Fibroblast of pulmonary artery (primary cell): ENCODE data around the gene ANKRD40.
"Not testable (repeated sequence)": the region's sequence is repeated elsewhere in the genome, so short reads cannot be mapped to it uniquely, and the experiment has no call there.

ENCODE experiments used
- DNase-seq: peaks from one replicate; pipeline ENCODE4 v3.0.0-alpha.2; 2010; ENCODE audit warnings: low read depth
- H3K4me3 ChIP-seq: replicated peaks from 2 replicates; pipeline ENCODE4 v1.5.1; 2011; ENCODE audit warnings: low read depth, mild to moderate bottlenecking, control low read depth, low read length, moderate library complexity
- TF ChIP-seq, protein P1 (sequence below): IDR thresholded peaks from 2 replicates; pipeline ENCODE4 v1.5.1; 2011; ENCODE audit warnings: mild to moderate bottlenecking, control low read depth, low read length, inconsistent platforms; ENCODE audit errors: missing control alignments

The ANKRD40 gene

DNA sequence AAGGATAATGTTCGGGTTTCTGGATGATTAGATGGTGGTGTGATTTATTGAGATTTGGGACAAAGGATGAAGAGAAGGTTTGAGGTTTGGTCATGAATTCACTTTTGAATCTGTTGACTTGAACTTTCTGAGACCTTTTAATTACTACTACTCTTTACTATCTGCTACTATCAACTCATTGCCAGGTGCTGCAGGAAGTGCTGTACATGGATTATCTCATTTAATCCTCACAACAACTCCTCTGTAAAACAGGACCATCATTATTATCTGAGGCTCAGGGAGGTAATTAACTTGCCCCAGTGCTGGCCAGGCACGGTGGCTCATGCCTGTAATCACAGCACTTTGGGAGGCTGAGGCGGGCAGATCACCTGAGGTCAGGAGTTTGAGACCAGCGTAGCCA is 2.9 kb upstream of the ANKRD40 start:
- TF ChIP-seq, protein P1, sequence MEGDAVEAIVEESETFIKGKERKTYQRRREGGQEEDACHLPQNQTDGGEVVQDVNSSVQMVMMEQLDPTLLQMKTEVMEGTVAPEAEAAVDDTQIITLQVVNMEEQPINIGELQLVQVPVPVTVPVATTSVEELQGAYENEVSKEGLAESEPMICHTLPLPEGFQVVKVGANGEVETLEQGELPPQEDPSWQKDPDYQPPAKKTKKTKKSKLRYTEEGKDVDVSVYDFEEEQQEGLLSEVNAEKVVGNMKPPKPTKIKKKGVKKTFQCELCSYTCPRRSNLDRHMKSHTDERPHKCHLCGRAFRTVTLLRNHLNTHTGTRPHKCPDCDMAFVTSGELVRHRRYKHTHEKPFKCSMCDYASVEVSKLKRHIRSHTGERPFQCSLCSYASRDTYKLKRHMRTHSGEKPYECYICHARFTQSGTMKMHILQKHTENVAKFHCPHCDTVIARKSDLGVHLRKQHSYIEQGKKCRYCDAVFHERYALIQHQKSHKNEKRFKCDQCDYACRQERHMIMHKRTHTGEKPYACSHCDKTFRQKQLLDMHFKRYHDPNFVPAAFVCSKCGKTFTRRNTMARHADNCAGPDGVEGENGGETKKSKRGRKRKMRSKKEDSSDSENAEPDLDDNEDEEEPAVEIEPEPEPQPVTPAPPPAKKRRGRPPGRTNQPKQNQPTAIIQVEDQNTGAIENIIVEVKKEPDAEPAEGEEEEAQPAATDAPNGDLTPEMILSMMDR, result no peak
- no peak overlapping the region for H3K4me3 ChIP-seq
- DNase-seq, result no peak

DNA sequence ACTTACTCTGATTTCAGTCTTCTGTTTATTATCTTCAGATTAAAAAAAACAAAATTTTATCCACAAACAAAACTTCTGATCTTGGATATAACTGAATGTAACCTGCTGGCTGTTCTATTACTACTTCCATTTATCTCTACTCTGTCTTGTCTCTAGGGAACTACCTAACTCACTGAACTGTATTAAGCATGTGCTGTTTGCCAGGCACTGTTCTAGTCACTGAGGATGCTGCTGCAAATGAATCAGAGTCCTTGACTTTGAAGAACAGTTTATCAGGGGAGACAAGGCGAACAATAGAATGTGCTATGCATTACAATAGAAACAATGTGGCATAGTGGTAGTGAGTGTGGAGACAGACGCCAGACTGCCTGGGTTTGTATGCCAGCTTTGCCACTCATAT is 2.3 kb upstream of the ANKRD40 start:
- H3K4me3 ChIP-seq, result no peak overlapping the region
- TF ChIP-seq, protein P1, result no peak
- DNase-seq, result no peak

DNA sequence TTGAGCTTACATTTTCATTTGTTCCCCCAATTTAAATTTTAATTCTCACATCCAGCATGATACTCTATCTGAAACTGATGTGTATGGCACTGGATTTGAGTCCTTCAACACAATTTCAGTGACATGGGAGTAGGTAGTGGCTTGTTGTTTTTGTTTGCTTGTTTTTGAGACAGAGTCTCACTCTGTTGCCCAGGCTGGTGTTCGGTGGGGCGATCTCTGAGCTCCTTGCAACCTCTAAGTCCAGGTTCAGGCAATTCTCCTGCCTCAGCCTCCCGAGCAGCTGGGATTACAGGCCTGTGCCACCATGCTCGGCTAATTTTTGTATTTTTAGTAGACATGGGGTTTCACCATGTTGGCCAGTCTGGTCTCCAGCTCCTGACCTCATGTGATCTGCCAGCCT is 1.3 kb upstream of the ANKRD40 start:
- not testable (repeated sequence) for H3K4me3 ChIP-seq, DNase-seq

DNA sequence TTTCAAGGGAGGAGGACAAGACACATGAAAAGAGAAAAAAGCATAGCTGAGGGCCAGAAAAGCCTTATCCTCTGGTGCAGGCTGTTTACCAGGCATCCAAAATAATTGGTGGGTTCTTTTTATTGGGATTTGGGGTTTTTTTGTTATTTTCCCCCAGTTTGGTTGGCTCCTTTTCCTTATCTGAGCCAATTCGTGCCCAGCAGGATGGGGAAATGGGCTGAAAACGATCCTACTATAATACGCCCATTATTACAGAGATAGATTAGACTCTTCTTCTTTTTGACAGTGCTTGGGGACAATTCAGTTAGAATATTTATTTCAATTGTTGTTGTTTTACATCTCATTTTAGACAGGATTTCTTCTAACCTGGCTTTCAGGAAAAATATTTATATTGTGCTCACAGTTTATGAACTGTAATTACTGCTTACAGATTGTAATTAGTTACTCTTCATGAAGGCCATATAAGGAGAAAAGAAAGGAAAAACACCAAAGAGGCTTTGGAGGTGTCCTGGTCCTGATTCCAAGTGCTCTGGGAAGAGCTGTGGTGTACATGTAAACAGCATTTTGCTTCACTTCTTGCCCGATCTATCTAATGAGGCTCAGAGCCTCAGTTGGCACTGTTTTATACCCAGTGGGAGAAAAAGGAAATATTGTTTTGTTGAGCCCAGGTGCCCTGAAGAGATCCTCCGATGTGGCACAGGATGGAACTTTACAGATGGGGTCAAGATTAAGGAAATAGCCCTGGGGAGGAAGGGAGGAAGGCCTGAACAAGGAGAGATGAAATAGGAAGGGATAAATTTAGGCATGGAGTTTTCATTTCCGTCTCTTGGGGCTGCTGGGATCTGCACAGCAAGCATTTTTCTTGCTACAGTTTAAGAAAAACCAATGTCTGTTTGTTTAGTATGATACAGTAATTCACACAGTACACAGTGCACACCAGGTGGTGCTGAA is 611 bp upstream of the ANKRD40 start:
- H3K4me3 ChIP-seq, result peak overlapping the region; percentile 80
- TF ChIP-seq, protein P1, result no peak
- DNase-seq, result no peak

DNA sequence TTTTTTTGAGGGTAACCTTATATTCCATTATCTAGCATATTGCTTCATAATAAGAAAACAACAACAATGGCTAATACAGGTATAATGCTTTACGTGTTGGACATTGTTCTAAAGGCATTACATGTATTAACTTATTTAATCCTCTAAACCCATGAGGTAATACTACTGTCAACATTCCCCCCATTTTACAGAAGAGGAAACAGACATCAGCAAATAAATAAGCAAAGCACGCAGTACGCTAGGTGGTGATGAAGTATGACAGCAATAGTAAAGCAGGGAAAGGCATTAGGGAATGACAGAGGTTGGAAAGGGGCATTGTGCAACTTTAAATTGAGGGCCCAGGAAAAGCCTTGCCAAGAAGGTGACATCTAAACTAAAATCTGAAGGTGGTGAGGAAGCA is 4.6 kb downstream of the ANKRD40 start:
- no peak overlapping the region for H3K4me3 ChIP-seq
- TF ChIP-seq, protein P1, result no peak
- DNase-seq, result no peak

DNA sequence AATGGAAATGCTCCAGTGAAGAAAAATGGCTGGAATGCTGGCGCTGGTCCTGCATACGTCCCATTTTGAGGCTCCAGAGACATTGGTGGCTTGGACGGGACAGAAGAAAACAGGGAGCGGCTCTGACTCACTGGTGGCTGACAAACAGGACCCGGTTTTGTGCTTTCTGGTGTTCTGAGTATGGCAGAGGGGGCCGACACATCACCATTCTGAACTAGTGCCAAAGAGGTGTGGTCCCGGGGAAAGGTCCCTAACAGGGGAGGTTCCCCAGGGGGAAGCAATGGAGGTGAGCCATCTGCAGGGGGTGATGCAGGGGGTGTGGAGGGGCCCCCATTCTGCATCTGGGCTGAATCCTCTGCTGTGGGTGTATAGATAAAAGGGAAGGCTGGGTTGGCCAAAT is 8.3 kb downstream of the ANKRD40 start:
- TF ChIP-seq, protein P1, result no peak
- no peak overlapping the region for H3K4me3 ChIP-seq
- no peak for DNase-seq

DNA sequence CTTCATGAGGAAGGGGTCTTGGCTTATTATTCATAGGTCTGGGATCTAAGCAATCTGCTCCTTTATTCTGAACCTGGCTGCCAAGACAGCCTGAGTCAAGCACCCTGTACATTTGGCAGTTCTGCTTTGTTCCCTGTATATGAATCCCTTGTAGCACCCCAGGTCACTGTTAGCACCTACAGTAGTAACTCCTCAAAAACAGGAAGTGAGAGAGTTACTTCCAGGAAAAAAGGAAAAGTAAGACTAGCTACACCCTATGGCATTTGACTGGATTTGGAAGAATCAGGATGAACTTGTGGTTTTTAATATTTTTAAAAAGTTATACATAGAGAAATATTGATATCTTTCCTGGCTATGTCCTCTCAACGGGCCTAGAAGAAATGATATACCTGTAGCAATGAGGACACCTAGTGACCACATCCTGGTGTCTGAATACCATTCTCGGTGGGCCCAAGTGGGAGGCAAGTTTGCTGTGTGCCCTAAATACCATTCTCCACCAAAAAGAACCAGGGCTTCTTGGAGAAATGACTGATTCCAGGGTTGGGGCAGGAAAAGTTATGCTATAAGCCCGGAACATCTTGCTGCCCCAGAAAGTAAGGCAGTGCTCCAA is 9.9 kb downstream of the ANKRD40 start:
- H3K4me3 ChIP-seq, result no peak overlapping the region
- DNase-seq, result no peak
- TF ChIP-seq, protein P1, result no peak
